Activated T-helper 1 cell treated with anti-CD3 and anti-CD28 coated beads, Interleukin-2, amount 50 U/mL, for 16 hours (primary cell): Measurements from ENCODE around the gene ROCK2.

Experiments used
- DNase-seq, 2 donors: peaks; one replicate each; pipeline ENCODE4 v3.0.0-alpha.2; 2020; ENCODE audit warnings: low read depth in 1 of 2, low spot score in 1 of 2

The ROCK2 gene

GRCh38 chr2:11367170-11367730 lies 22.8 kb upstream of the ROCK2 start:
- DNase-seq, result no peak

DNA sequence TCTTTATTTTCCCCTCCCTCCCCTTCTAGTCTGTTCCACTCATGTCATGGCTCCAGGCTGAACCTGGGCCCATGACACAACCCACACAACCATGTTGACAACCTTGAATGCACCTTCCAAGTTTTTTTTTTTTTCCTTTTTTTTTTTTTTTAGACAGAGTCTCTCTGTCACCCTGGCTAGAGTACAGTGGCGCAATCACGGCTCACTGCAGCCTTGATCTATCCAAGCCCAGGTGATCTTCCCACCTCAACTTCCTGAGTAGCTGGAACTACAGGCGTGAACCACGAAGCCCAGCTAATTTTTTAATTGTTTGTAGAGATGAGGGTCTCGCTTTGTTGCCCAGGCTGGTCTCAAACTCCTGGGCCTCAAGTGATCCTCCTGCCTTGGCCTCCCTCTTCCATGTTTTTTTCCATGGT lies 21.9 kb upstream of the ROCK2 start:
- DNase-seq, result no peak

DNA sequence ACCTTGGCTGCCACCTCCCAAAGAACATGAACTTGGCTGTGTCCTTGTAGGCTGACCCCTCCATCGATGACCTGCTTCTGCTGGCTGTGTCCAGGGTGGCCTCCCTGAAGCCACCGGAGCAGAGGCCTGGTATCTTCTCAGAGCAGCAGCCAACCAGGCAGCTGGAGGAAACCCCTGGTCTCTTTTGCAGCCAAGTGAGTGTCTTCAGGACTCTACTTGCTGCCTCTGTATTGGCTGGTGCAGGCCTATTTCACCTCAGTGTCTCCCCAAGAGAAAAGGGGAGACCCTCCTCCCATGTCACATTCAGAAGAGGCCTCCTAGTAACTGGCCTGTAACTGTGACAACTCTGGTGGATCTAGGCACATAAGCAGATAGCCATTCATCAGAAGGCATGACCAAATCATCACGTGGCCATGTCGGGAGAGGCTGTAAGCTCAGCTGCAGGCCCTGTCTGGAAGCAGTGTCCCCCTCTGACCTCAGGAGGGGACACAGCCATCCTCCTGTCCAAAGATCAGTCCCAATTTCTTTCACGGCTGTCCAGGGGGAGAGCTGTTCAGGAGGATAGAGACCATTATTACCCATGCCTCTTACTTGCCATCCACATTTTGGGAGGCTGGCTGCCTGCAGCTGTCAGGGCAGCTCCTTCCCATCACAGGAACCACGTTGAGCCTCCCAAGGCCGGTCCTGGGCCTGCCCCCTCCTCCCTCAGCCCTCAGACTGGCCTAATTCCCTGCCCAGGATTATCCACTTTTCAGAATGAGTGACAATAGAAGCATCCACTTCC lies 20.9 kb upstream of the ROCK2 start:
- no peak for DNase-seq

DNA sequence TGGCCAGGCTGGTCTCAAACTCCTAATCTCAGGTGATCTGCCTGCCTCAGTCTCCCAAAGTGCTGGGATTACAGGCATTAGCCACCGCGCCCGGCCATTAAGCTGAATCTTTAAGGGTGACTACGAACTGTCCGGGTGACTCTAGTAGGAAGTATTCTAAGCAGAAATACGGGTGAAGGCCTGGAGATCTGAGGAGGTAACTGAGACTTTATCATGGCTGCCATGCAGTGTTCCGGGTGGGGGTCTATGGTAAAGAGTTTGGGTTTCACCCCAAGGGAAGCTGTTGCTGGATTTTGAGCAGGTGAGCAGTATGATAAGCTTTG lies 20.1 kb upstream of the ROCK2 start:
- DNase-seq, result no peak

DNA sequence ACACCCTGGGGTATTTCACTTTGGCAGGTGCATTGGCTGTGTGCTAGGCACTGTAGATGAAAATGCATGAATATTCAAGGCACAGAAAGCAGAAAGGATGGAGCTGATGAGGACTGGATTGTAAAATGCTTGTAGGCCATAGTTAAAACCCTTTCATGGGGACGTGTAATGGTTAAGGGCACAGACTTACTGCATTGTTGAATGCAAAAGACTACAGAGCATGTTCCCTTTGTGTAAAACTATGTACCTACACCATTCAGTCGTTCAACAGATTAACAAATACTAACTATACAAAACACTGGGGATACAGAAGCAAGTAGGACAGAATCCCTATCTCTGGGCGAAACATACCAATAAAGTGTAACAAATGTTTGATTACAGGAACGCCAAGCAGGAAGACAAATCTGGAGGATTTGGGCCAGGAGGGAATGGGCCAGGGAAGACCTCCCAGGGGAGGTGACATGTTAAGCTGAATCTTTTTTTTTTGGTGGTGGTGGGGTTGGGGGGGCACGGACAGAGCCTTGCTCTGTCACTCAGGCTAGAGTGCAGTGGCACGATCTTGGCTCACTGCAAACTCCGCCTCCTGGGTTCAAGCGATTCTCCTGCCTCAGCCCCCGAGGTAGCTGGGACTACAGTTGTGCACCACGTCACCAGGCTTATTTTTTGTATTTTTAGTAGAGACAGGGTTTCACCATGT lies 19.6 kb upstream of the ROCK2 start:
- DNase-seq, result no peak

GRCh38 chr2:11359865-11360264 lies 15.4 kb upstream of the ROCK2 start:
- DNase-seq, result no peak

- DNase-seq, result no peak
Observed at GRCh38 chr2:11357428-11357972, 13.1 kb upstream of the ROCK2 start.

GRCh38 chr2:11356764-11357163 lies 12.3 kb upstream of the ROCK2 start:
- DNase-seq, result no peak

DNA sequence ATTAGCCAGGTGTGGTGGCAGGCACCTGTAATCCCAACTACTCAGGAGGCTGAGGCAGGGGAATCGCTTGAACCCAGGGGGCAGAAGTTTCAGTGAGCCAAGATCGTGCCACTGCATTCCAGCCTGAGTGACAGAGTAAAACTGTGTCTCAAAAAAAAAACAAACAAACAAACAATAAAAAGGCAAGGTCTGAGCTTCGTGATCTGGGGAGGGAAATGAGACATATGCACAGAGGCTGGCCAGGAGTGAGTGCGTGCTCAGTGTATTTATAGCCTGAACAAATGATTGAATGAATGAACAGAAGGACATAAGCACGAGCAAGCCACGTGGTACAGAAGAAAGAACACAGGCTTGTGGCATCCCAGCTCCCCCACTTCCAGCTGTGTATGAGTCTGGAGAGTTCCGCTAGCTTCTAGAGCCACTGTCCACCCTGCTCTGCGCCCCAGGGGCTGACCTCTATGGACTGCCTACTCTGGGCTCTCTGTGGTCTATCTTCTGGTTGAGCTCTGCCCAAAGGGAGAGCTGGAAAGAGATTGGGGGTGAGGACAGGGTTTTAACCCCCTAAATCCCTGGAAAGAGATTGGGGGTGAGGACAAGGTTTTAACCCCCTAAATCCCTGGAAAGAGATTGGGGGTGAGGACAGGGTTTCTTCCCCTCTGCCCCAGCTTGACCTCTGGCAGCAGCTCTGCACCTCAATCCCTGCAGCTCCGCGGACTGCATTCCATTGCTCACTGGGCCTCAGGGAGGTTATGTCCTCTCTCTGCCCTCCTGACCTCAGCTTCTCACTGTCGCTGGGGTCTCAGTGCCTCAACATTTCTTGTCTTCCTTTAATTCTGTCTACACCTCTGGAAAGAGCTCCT lies 11.0 kb upstream of the ROCK2 start:
- no peak for DNase-seq

GRCh38 chr2:11354363-11355154 lies 10.1 kb upstream of the ROCK2 start:
- DNase-seq, result no peak

DNA sequence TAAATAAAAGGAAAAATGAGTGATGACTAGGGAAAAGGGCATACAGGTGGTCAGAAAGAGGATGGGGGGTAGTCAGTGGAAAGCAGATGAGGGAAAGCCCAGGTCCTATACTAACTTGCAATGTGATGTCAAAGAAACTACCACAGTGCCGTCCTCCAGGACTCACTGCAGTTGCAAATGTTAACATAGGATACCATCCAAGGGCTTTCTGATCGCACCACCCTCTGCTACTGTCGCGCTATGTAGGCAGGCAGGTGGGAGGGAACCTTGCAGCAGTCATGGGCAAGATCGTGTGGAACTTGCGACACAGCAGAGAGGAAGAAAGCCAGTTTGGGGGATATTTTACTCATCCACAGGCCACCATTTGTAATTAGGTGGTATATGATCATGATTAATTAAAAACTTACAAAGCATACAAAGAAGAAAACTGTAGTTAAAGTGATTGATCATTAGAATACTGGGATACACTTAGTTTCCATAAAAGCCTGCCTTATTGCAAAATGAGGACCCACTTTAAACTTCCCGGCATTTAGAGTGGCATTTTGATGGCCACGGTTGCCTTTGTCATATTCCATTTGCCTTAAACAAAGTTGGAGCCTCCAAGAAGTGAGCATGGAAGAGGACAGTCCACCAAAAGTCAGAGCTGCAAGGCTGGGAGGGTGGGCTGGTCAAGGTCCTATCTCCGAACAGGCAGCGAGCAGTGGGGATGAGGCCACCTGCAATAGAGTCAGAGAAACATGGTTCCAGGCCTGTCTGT lies 8.5 kb upstream of the ROCK2 start:
- no peak for DNase-seq

GRCh38 chr2:11348209-11348749 lies 3.8 kb upstream of the ROCK2 start:
- DNase-seq, result no peak

GRCh38 chr2:11347403-11347959 lies 3.0 kb upstream of the ROCK2 start:
- no peak for DNase-seq

DNA sequence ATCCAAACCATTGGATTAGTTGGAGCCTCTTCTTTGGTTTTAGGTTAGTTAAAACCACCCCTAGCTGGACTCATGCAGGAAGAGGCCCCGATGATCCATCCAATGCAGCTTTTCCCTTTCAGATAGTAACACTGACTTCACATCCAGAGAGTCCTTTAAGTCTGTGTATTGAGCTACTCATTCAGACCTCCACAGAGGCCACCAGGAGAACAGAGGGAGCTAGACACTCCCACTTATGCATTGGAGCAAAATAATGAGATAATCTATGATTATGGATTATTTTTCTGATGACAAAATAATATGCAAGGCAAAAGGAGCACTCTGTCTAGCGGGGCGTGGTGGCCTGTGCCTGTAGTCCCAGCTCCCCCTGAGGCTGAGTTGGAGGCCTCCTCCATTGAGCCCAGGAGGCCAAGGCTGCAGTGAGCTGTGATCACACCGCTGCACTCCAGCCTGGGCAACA lies 1.6 kb upstream of the ROCK2 start:
- DNase-seq, result no peak

DNA sequence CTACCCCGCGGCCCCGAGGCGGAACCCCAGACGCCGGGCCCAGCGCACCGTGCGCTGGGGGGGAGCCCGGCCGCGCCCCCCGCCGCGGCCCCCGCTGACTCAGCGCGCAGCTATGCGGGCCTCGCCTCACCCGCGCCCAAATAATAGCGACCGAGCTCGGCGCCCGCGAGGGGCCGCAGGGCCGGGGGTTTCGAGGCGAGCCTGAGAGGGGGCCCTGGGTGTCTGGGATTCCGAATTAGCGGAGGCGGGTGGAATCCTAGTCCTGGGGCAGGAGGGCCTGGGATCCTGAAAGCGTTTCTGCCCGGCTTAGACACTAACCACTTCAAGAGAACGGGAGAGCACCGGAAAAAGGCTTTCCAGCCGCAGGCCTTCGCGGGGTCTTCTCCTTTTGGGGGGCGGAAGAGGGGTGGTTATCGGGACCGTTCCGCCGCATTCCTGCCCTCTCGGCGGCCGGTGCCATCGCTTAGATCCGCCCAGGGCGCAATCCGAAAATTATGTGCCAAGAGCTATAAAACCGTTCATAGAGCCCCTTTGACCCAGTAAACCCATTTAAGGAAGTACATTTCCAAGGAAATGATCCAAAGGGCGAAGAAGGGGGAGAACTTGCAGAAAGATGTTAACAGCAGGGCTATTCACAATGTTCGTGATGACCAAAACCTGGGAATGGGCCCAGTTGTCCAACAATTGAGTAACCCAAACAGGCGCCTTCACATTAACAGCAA lies 681 bp upstream of the ROCK2 start:
- DNase-seq, result no peak

DNA sequence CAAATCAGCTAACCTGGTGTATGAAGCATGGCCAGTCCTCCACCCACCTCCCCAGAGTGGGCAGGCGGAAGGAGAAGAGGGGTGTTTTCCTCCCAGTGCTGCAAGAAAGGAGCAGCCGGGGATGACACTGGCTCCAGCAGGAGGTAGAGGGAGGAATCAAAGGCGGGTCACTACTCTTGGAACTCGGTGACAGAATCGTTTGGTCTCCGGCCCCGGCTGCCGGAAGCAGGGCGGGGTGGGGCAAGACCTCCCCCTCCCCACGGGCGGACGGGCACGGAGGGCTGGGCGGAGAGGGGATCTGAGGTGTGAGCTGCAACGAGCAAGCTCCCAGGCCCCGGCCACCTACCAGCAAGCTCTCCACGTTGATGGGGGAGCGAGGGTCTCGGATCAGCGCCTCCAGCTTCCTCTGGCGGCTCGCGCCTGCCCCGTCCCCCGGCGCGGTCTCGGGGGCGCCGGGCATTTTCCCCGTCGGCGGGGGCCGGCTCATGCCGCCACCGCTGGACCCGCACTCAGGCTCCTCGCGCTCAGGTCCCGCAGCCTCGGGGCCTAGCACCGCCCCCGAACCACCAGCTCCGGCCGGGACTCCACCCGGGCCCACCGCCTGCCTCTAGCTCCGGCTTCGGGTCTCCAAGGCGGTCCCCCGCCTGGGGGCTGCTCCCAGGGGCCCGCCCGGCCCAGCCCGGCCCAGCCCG lies 640 bp downstream of the ROCK2 start:
- peak; percentile 7 to 10 for DNase-seq

DNA sequence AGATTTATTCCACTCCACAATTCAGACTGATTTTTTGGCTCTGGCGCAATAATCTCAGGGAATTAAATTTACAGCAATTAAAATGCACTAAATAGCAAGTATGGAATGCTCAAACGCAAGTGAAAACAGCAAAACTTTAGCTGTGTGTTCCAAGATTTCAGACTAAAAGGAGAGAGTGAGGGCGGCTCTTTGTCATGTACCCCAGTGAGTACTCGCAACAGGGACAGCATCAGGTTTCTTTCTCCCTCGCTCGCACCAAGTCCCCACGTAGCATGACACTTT lies 1.1 kb downstream of the ROCK2 start:
- DNase-seq, result no peak
